A375 (cell line): ENCODE results near the gene MYO16. TPM values are rescaled to one million over a fixed set of nuclear protein-coding genes. Genes with fewer than 3 reads are reported as not detected.

ENCODE experiments used
- total RNA-seq: library from RNA; depleted of rRNA; stranded (reverse); fragments of >200 nt; shearing (Covaris generic); gene quantifications from 2 replicates; pipeline ENCODE4 v1.2.3, GENCODE V29; 2014; rRNA removed

MYO16 gene
- total RNA-seq, result 0.69 and 1.0 TPM in 2 replicates

DNA sequence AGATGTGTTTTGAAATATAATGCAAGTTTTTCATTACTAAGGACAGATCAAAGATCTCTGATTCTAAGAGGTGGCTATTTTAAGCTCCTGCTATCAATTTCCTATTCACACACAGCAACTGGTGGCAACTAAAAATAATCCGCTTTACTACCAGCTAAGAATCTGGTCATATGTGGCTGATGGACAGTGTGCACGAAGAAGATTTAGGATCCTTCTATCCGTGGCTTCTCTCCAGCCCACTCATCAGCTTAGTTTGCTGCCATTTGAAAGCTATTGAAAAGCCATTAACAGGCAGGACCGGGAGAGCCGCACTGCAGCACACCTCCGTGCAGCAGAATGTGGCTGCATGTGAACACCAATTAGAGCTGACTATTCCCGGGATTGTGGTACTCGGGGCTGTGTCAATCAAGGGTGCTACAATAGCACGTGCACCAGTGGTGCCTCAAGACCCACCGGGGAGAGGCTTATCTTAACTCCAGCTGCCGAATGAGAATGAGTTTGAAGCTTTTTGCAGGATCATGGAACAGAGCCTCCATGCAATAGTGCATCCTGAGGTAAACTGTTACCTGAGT, at the start of gene MYO16:
TSS of gene MYO16 (plus strand) at position 431 of the 572 bp plus-strand sequence. CDS start 234 bp downstream, outside the sequence.

